AG09309 (cell line): Measurements from ENCODE around the gene TNIP1.

Experiments used
- DNase-seq: peaks from one replicate; pipeline ENCODE4 v3.0.0-alpha.2; 2010; ENCODE audit warnings: low read depth
- H3K4me3 ChIP-seq: 2 replicates; pipeline ENCODE4 v1.5.1; 2011; ENCODE audit warnings: mild to moderate bottlenecking, low read depth, low read length, moderate library complexity; ENCODE audit not compliant: control insufficient read depth
- TF ChIP-seq, protein P1 (sequence below): IDR thresholded peaks from 2 replicates; pipeline ENCODE4 v1.5.1; 2011; ENCODE audit warnings: mild to moderate bottlenecking, low read depth, low read length, inconsistent platforms; ENCODE audit not compliant: insufficient read depth, control insufficient read depth; ENCODE audit errors: missing control alignments

Gene TNIP1

DNA sequence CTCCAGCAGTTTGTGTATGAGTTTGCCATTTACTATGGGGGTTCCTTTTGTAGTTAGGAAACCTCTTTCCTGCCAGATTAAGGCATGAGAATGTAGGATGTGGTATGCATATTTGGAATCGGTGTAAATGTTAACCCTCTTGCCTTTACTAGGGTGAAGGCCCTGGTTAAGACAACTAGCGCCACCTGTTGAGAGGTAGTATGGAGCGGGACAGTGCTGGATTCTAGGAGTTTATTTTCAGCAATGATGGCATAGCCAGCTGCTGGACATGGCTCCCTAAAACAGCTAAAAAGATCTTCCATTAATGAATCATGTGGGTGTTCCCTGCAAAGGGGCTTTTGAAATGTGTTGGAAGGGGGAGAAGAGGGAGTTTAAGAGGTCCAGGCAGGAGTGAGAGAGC is 91.1 kb downstream of the TNIP1 start:
- no peak for DNase-seq
- TF ChIP-seq, protein P1, sequence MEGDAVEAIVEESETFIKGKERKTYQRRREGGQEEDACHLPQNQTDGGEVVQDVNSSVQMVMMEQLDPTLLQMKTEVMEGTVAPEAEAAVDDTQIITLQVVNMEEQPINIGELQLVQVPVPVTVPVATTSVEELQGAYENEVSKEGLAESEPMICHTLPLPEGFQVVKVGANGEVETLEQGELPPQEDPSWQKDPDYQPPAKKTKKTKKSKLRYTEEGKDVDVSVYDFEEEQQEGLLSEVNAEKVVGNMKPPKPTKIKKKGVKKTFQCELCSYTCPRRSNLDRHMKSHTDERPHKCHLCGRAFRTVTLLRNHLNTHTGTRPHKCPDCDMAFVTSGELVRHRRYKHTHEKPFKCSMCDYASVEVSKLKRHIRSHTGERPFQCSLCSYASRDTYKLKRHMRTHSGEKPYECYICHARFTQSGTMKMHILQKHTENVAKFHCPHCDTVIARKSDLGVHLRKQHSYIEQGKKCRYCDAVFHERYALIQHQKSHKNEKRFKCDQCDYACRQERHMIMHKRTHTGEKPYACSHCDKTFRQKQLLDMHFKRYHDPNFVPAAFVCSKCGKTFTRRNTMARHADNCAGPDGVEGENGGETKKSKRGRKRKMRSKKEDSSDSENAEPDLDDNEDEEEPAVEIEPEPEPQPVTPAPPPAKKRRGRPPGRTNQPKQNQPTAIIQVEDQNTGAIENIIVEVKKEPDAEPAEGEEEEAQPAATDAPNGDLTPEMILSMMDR: peak; percentile 31
- H3K4me3 ChIP-seq: no peak overlapping the region

DNA sequence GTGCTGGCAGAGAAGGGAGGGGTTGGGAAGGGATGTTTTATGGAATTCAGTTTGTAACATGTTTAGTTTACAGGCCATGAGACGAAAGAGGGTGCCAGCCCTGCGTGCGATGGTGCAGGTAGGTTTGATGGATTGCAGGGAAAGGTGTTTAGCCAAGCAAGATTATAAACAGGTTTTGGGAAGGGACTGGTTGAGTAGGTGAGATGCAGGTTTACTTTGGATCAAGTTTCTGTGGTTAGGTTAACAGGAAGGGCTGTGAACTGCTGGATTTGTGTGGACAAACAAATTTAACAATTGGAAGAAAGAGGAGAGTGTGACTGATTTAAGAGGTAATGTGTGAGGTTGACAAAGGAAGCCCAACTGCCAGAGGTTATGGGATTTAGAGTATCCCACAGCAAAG is 93.1 kb downstream of the TNIP1 start:
- TF ChIP-seq, protein P1: no peak
- no peak for DNase-seq
- no peak overlapping the region for H3K4me3 ChIP-seq
